PC-3 (cell line): ENCODE measurements around the gene EGFLAM. TPM values are rescaled to one million over a fixed set of nuclear protein-coding genes. Genes with fewer than 3 reads are reported as not detected.

ENCODE experiments used
- ATAC-seq: fragments of 200-7000 bp; cut with Tn5 transposase; 2 replicates; pipeline ENCODE4 v1.9.1; 2020; ENCODE audit warnings: mild to moderate bottlenecking, moderate library complexity
- BruUV-seq: library from RNA; stranded (reverse); fragments of 400-500 nt; replicated peaks from 2 replicates; lab custom pipeline; 2021; lab: Mats Ljungman, UMichigan
- CTCF ChIA-PET: fragments of 300-600 bp; sonication (Branson Sonifier 250); formaldehyde crosslinking; loops from one replicate; lab custom pipeline; 2022; ENCODE audit warnings: antibody characterized with exemption; lab: Charles Lee
- POLR2A ChIA-PET: fragments of 300-600 bp; sonication (Branson Sonifier 250); formaldehyde crosslinking; loops from one replicate; lab custom pipeline; 2022; ENCODE audit warnings: antibody characterized with exemption; ENCODE audit not compliant: unreplicated experiment; lab: Charles Lee
- DNase-seq: peaks from one replicate; pipeline ENCODE4 v3.0.0-alpha.2; 2015
- H2AFZ ChIP-seq: fragments of 300-600 bp; sonication (generic); 2 replicates; pipeline ENCODE4 v1.6.0; 2016; ENCODE audit warnings: antibody characterized with exemption, low read length
- H3F3A ChIP-seq: fragments of 300-600 bp; sonication (generic); one replicate; pipeline ENCODE4 v1.6.0; 2017; ENCODE audit warnings: antibody characterized with exemption, low read length, control low read depth, mild to moderate bottlenecking; ENCODE audit not compliant: unreplicated experiment
- H3K27ac ChIP-seq: fragments of 300-600 bp; sonication (generic); 2 replicates; pipeline ENCODE4 v1.5.1; 2016; ENCODE audit warnings: mild to moderate bottlenecking, low read length
- H3K27me3 ChIP-seq: fragments of 300-600 bp; sonication (generic); 2 replicates; pipeline ENCODE4 v1.6.1; 2016; ENCODE audit warnings: low read length, mixed read lengths
- H3K36me3 ChIP-seq: fragments of 300-600 bp; sonication (generic); 2 replicates; pipeline ENCODE4 v1.6.1; 2016; ENCODE audit warnings: low read depth, mixed run types, low read length, mixed read lengths
- H3K4me1 ChIP-seq: fragments of 300-600 bp; sonication (generic); 2 replicates; pipeline ENCODE4 v1.5.1; 2016; ENCODE audit warnings: low read length; ENCODE audit not compliant: insufficient read depth
- H3K4me2 ChIP-seq: fragments of 300-600 bp; sonication (generic); 2 replicates; pipeline ENCODE4 v1.6.0; 2016; ENCODE audit warnings: low read length
- H3K4me3 ChIP-seq: fragments of 300-600 bp; sonication (generic); 2 replicates; pipeline ENCODE4 v1.5.1; 2016; ENCODE audit warnings: mild to moderate bottlenecking, low read length, mixed read lengths
- H3K79me2 ChIP-seq: fragments of 300-600 bp; sonication (generic); 2 replicates; pipeline ENCODE4 v1.6.1; 2017; ENCODE audit warnings: low read length, mixed read lengths
- H3K9ac ChIP-seq: fragments of 300-600 bp; sonication (generic); 2 replicates; pipeline ENCODE4 v1.6.0; 2016; ENCODE audit warnings: mild to moderate bottlenecking, low read length
- H3K9me2 ChIP-seq: fragments of 300-600 bp; sonication (generic); replicated peaks from 2 replicates; pipeline ENCODE4 v1.6.1; 2016; ENCODE audit warnings: mixed run types, low read length, mixed read lengths
- H3K9me3 ChIP-seq: fragments of 300-600 bp; sonication (generic); 2 replicates; pipeline ENCODE4 v1.6.1; 2016; ENCODE audit warnings: low read length, mixed read lengths
- H4K20me1 ChIP-seq: fragments of 300-600 bp; sonication (generic); 2 replicates; pipeline ENCODE4 v1.6.1; 2016; ENCODE audit warnings: low read length, mixed read lengths
- EZH2 ChIP-seq: fragments of 300-600 bp; sonication (generic); IDR thresholded peaks from one replicate; pipeline ENCODE4 v1.6.1; 2017; ENCODE audit warnings: antibody characterized with exemption, mild to moderate bottlenecking, low read length; ENCODE audit not compliant: unreplicated experiment
- EZH2phosphoT487 ChIP-seq: fragments of 300-600 bp; sonication (generic); IDR thresholded peaks from 2 replicates; pipeline ENCODE4 v1.6.1; 2018; ENCODE audit warnings: mild to moderate bottlenecking, antibody characterized with exemption, low read length, borderline replicate concordance
- intact Hi-C: fragments of 100-400 bp; cut with micrococcal nuclease; formaldehyde crosslinking; loops from 2 replicates; pipeline ENCODE4 v1.9.0; 2023
- total RNA-seq: library from RNA; depleted of rRNA; stranded (reverse); fragments of >200 nt; gene quantifications from 2 replicates; pipeline ENCODE4 v1.2.3, GENCODE V29; 2014
- TF ChIP-seq, protein P1 (sequence below): fragments of 300-600 bp; sonication (generic); conservative IDR thresholded peaks from 2 replicates; pipeline ENCODE4 v1.5.1; 2017; ENCODE audit warnings: antibody characterized with exemption, low read depth, mild to moderate bottlenecking, low read length

Gene EGFLAM
- total RNA-seq, 1 experiment from 2014 or later = not detected

DNA sequence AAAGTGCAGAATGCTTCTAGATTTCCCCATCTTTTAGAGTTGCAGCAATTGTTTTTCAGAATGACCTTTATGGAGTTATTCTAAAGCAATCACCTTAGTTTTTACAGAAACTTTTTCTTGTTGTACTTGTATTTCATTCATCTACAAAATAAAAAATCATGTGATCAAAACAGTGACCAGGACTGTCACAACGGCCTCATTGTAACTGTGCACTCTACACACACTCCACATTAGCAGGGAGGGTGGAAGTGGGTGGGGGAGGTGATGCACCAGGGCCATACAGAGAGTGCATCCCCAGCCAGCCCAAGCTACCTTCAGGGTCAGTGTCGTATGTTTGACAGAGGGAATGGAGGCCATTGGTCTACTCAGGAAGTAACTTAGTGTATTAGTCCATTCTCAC, 26.9 kb downstream of the EGFLAM start:
- Histone ChIP-seq H3K36me3 (no peaks in the 10 kb centered on the region), H3K27ac (no peak overlapping the region), H3K27me3 (peaks cover 45% of the 10 kb centered on the region), H3K4me1 (no peaks in the 10 kb centered on the region), H3K79me2 (no peaks in the 10 kb centered on the region), H3F3A (no peaks in the 10 kb centered on the region), H3K9me3 (no peaks in the 10 kb centered on the region), H3K4me2 (no peak overlapping the region), H3K9me2 (no peaks in the 10 kb centered on the region), H3K9ac (no peak overlapping the region), H4K20me1 (no peaks in the 10 kb centered on the region), H2AFZ (no peak overlapping the region), H3K4me3 (no peak overlapping the region)
- TF ChIP-seq EZH2phosphoT487 = no peak
- TF ChIP-seq, protein P1, sequence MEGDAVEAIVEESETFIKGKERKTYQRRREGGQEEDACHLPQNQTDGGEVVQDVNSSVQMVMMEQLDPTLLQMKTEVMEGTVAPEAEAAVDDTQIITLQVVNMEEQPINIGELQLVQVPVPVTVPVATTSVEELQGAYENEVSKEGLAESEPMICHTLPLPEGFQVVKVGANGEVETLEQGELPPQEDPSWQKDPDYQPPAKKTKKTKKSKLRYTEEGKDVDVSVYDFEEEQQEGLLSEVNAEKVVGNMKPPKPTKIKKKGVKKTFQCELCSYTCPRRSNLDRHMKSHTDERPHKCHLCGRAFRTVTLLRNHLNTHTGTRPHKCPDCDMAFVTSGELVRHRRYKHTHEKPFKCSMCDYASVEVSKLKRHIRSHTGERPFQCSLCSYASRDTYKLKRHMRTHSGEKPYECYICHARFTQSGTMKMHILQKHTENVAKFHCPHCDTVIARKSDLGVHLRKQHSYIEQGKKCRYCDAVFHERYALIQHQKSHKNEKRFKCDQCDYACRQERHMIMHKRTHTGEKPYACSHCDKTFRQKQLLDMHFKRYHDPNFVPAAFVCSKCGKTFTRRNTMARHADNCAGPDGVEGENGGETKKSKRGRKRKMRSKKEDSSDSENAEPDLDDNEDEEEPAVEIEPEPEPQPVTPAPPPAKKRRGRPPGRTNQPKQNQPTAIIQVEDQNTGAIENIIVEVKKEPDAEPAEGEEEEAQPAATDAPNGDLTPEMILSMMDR = no peak
- TF ChIP-seq EZH2 = no peak
- ATAC-seq (no peak), DNase-seq (no peak)
- POLR2A ChIA-PET = no interaction called here
- BruUV-seq = no TSS peak
- intact Hi-C loops = no loop called here
- CTCF ChIA-PET = no interaction called here

DNA sequence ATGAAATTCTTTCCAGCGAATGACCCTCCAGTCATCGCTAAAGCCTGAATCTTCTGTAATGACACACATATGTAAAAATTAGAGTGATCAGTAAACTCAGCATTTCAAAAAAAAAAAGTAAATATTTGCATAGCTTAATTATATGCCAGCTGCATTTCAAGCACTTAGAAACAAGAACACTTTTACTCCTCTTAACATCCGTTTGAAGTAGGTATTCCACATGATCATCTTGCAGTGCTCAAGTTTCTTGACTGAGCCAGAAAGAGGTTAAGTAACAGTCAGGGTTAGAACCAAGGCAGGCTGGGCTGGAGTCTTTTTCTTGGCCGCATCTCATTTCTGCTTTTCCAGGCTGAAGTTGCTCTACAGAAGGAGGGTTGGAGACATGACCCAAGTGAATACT, 27.6 kb downstream of the EGFLAM start:
- no peaks in the 10 kb centered on the region for H3K36me3 ChIP-seq
- TF ChIP-seq EZH2phosphoT487 (no peak), EZH2 (no peak)
- TF ChIP-seq, protein P1 = no peak
- DNase-seq = no peak
- intact Hi-C loops = no loop called here
- H3K27ac ChIP-seq = no peak overlapping the region
- H4K20me1 ChIP-seq = no peaks in the 10 kb centered on the region
- H3K9me3 ChIP-seq = no peaks in the 10 kb centered on the region
- H3F3A ChIP-seq = no peaks in the 10 kb centered on the region
- ChIA-PET CTCF (interaction anchor here (0.5 kb wide), 1 partner anchor 618 kb away, joined by 7 read pairs; no protein-coding TSS in a partner anchor), POLR2A (no interaction called here)
- H3K4me3 ChIP-seq = no peak overlapping the region
- no peak for ATAC-seq
- no peak overlapping the region for H2AFZ ChIP-seq
- no peaks in the 10 kb centered on the region for H3K79me2 ChIP-seq
- peaks cover 45% of the 10 kb centered on the region for H3K27me3 ChIP-seq
- no peak overlapping the region for H3K9ac ChIP-seq
- no TSS peak for BruUV-seq
- H3K4me1 ChIP-seq = no peaks in the 10 kb centered on the region
- H3K9me2 ChIP-seq = no peaks in the 10 kb centered on the region
- H3K4me2 ChIP-seq = no peak overlapping the region

DNA sequence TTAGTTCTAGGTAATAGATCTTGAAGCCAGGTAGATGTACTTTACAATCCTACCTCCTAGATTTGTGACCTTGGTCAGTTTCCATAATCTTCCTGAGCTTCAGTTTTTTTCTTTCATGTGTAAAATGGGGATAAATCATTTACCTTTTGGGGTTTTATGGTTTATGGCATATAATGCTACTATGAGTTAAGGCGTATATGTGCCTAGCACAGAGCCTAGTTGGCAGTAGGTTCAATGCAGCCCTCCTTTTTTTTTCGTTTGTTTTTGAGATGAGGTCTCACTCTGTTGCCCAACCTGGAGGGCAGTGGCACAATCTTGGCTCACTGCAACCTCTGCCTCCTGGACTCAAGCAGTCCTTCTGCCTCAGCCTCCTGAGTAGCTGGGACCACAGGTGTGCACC, 28.8 kb downstream of the EGFLAM start:
- H3K27ac ChIP-seq = no peak overlapping the region
- H3K9me3 ChIP-seq = no peaks in the 10 kb centered on the region
- TF ChIP-seq EZH2 (no peak), EZH2phosphoT487 (no peak)
- TF ChIP-seq, protein P1 = no peak
- BruUV-seq = no TSS peak
- H3K4me2 ChIP-seq = no peak overlapping the region
- no peaks in the 10 kb centered on the region for H3K4me1 ChIP-seq
- CTCF ChIA-PET = no interaction called here
- peaks cover 46% of the 10 kb centered on the region for H3K27me3 ChIP-seq
- no peaks in the 10 kb centered on the region for H3F3A ChIP-seq
- H2AFZ ChIP-seq = no peak overlapping the region
- H3K9ac ChIP-seq = no peak overlapping the region
- no peaks in the 10 kb centered on the region for H4K20me1 ChIP-seq
- no peaks in the 10 kb centered on the region for H3K79me2 ChIP-seq
- no peak overlapping the region for H3K4me3 ChIP-seq
- DNase-seq (no peak), ATAC-seq (no peak)
- H3K36me3 ChIP-seq = no peaks in the 10 kb centered on the region
- POLR2A ChIA-PET = no interaction called here
- H3K9me2 ChIP-seq = no peaks in the 10 kb centered on the region
- intact Hi-C loops = no loop called here
